ENCODE measurements around the gene CYP2E1. TPM values are rescaled to one million over a fixed set of nuclear protein-coding genes. Genes with fewer than 3 reads are reported as not detected.
"Not testable (repeated sequence)": the region's sequence is repeated elsewhere in the genome, so short reads cannot be mapped to it uniquely, and the experiment has no call there.

The CYP2E1 gene
- total RNA-seq: 0.69 TPM

DNA sequence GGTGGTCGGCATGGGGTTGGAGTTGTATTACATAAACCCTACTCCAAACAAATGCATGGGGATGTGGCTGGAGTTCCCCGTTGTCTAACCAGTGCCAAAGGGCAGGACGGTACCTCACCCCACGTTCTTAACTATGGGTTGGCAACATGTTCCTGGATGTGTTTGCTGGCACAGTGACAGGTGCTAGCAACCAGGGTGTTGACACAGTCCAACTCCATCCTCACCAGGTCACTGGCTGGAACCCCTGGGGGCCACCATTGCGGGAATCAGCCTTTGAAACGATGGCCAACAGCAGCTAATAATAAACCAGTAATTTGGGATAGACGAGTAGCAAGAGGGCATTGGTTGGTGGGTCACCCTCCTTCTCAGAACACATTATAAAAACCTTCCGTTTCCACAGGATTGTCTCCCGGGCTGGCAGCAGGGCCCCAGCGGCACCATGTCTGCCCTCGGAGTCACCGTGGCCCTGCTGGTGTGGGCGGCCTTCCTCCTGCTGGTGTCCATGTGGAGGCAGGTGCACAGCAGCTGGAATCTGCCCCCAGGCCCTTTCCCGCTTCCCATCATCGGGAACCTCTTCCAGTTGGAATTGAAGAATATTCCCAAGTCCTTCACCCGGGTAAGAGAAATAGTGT lies at the start of gene CYP2E1:
CYP2E1 (plus strand) TSS at position 407 of the 632 bp plus-strand sequence; CDS start at position 440, 33 bp downstream.
- no peak for DNase-seq

DNA sequence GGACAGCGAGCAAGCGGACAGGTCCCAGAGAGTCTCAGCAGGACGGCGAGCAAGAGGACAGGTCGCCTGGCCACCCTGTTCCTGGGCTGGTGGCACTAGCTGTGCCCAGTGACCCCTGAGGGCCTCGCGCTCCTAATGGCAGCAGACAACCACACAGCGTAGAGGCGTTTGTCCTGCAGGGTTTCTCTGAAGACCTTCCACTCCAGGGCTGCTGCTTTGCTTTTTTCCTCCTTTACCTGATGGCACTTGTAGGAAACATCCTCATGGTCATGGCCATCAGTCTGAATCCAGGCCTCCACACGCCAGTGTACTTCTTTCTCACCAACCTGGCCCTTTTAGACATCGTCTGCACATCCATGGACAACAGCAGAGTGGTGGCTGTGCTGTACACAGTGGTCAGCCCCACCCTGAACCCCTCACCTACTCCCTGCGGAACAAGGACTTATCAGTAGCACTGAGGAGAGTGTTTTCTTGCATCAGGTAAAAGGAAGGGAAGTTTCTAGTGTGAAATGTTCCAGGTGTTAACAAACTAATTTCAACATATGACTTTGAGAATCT lies 46.0 kb upstream of the CYP2E1 start:
- no peak for DNase-seq

DNA sequence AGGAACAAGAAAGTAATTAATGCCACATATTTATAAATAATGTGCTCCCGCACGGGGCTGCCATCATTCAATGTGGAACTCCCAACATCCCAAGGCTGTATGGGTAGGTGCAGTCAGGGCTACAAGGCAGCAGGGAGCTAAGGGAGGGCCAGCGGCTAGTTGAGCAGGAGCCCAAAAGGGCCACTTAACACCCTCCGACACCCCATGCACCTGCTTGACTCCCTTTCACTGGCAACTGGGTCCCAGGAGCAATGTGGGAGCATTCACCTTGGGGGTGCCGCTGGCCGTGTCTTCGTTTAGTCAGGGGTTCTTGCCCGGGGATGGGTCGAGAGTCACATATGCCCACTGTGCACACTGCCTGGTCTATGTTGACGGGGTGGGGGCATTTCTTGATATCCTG lies 45.5 kb upstream of the CYP2E1 start:
- no peak for DNase-seq

DNA sequence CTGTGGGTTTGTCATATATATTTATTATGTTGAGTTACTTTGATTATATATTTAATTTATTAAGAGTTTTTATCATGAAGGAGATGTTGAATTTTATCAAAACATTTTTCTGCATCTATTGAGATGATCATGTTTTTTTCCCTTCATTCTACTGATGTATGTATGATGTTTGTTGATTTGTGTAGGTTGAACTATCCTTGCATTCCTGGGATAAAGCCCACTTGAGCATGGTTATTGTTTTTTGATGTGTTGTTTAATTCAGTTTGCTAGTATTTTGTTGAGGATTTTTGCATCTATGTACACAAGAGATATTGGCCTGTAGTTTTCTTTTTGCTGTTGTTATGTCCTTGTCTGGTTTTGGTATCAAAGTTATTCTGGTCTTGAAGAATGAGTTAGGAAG lies 42.3 kb upstream of the CYP2E1 start:
- DNase-seq: no peak

DNA sequence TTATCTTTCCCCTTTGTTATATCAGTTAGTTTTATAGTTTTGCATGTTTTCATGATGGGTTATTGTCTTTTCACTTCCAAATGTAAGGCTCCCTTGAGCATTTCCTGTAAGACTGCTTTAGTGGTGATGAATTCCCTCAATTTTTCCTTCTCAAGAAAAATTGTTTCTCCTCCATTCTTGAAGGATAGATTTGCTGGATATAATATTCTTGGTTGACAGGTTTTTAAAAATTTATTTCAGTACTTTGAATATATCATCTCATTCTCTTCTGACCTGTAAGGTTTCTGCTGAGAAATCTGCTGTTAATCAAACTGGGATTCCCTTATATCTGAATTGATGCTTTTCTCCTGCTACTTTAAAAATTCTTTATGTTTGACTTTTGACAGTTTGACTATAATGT lies 40.1 kb upstream of the CYP2E1 start:
- no peak for DNase-seq

DNA sequence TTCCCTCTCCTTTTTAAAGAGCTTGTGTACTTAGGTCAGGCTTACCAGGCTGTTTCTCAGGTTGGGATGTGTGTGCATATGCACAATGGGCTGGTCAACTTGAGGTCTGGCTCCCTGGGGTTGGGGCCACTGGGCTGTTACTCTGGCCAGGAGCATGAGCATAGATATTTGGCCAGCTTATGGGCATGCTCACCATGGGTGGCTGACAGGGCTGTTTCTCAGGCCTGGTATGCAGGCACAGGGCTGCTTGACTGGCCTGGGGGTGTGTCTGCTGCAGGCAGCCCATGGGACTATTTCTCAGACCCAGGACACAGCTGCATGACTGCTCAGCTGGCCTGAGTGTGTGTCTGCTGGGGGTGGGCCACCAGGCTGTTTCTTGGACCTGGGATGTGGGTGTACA lies 38.8 kb upstream of the CYP2E1 start:
- no peak for DNase-seq

DNA sequence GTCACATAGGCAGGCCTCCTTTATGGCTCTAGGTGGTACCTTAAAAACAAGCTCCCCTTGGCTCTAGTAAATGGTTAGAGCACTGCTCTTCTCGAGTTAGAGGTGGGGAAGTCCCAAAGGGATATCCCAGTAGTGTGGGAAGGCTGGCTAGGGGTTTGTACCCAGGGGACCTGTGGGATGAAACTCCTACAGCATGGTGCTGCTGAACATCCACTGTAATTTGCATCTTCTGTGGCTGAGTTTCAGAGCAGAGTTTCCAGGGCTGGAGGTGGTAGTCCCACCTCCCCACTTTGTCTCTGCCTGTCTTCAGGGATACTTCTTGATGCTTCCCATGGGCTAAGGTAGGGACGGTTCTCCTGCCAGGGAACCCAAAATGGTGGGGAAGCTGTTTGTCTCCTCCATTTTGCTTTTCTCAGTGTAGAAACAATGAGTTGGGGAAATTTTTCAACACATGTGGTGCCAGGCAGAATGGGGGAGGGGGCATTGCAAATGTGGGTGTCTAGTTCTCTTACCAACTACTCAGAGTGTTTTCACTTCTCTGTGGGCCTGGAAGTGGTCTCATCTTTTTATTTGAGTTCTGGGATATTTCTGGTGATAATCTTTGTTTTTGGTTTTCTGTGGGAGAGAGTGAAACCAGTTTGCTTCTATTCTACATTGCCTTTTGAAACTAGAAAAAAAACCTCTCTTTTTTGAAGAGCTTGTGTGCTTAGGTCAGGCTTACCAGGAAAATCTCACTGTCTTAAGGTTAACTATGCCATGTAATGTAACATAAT lies 37.2 kb upstream of the CYP2E1 start:
- no peak for DNase-seq

DNA sequence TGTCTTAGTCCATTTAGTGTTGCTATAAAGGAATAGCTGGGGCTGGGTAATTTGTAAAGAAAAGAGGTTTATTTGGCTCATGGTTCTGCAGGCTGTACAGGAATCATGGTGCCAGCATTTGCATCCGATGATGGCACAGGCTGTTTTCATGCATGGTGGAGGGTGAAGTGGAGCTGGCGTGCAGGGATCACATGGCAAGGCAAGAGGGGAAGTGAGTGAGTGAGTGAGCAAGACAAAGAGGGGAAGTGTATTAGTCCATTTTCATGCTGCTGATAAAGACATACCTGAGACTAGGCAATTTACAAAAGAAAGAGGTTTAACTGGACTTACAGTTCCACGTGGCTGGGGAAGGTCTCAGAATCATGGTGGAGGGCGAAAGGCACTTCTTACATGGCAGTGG lies 33.6 kb upstream of the CYP2E1 start:
- not testable (repeated sequence) for DNase-seq

DNA sequence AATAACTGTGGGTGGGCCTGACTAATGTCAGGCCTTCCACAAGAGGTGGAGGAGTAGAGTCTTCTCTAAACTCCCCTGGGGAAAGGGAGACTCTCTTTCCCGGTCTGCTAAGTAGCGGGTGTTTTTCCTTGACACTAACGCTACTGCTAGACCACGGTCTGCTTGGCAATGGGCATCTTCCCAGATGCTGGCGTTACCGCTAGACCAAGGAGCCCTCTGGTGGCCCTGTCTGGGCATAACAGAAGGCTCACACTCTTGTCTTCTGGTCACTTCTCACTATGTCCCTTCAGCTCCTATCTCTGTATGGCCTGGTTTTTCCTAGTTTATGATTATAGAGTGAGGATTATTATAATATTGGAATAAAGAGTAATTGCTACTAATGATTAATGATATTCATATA lies 29.8 kb upstream of the CYP2E1 start:
- not testable (repeated sequence) for DNase-seq

DNA sequence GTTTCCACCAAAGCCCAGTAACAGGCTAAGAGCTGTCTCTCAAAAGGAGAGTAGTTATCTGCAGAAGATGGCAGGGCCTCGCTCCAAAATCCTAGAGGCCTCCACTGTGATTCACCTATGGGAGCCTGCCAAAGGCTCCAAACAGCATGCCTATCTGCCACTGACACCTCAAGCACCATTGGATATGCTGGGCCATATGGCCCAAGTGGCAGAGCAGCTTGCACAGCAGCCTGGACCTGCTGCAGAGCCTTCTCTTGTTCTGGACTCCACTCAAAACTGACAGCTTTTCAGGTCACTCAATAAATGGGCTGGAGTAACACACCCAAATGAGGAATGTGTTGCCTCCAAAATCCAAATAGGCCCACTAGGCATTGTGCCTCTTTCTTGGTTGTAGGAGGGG lies 28.0 kb upstream of the CYP2E1 start:
- not testable (repeated sequence) for DNase-seq

DNA sequence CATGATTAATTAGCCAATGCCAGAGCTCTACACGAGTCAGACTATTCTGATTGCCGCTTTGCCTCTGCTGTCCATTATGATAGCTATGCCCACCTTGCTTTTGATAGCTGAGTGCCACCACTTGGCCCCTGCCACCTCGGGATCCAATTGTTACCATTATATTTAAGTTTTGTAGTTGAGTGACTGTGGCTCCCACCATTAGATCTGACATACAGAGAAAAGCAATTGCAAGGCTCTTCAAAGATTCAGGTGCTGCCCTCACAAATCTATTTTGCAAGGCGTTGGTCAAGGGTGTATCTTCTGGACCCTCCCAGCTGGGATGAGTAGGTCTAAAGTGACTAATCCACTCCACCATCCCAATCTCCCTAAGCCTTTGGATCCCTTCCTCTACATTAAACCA lies 26.3 kb upstream of the CYP2E1 start:
- DNase-seq: not testable (repeated sequence)

DNA sequence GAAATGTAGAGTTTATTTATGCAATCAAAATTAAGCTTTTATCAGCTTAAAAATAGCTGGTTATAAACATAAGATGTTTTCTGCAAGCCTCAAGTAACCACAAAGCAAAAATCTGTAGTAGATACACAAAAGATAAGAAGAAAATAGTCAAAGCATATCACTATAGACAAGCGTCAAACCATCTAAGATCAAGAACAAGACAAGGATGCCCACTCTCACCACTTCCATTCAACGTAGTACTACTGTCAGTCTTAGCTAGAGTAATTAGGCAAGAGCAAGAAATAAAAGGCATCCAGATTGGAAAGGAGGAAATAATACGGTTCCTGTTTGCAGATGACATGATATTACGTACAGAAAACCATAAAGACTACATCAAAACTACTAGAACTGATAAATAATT lies 17.5 kb upstream of the CYP2E1 start:
- DNase-seq: no peak

DNA sequence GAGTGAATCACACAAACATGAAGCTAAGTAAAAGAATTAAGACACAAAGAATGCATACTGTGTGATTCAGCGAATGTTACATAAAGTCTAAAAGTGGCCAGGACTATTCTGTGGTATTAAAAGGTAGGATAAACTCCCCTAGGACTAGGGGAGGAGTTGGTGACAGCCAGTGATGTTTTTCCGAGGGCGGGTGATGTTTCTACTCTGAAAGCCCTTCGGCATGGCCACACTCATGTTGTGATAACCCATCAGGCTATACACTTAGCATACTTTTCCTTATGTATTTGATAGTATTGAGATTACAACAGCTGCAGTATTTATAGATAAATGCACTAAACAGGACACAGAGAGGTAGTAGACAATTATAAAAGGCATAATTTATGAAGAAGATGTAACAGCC lies 15.8 kb upstream of the CYP2E1 start:
- no peak for DNase-seq

DNA sequence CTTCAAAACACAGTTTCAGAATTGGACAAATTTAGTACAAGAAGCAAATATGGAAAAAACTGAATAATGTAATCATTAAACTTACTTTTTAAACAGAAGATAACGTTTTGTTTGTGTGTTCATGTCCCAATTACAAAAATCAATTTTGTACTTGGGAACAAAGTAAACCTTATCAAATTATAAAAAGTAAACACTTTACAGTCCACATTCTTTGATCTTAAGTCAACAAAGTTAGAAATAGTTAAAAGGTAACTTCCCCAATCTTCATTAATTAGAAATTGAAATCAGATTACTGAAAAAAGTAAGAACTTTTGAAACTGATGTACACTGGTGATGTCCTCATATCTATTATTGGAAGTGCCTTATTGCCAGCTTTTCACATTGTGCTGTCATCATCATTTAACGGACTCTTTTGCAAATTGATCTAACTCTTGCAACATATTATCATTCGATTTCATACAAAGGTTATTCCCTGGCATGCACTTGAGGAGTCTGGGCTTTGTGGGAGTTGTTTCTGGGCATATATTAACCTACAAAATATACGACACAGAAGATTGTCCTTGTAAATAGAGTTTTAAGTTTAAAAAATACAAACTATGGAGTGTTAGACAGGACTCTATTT lies 15.1 kb upstream of the CYP2E1 start:
- DNase-seq: no peak

DNA sequence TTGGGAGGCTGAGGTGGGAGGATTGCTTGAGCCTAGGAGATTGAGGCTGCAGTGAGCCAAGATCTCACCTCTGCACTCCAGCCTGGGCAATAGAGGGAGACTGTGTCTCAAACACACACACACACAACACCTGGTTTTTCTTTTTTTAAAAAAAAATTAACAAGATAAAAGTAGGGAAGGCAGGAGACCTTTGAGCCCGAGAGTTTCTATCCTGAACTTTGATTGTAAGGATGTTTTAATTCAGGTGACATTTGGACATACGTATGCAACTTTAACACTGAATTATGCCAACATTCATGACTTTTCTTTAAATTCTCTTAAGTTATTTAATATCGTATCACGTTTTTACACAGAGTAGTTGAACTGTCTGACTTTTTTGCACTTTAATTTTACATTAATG lies 11.7 kb upstream of the CYP2E1 start:
- DNase-seq: no peak

DNA sequence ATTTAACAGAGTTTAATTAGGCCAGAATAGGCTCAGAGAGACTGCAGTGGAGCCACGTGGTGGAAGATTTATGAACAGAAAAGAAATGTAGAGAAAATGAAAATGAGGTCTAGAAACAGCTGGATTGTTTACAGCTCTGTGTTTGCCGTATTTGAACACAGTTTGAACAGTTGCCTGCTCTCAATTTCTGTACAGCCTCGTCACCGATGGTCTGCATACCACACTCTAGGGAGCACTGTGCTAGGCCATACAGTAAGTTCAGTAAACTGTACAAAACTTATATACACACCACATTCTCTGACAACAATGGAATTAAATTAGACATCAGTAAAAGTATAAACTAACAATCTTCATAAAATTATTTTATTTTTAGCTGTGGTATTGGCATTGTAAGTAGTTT lies 11.1 kb upstream of the CYP2E1 start:
- no peak for DNase-seq

DNA sequence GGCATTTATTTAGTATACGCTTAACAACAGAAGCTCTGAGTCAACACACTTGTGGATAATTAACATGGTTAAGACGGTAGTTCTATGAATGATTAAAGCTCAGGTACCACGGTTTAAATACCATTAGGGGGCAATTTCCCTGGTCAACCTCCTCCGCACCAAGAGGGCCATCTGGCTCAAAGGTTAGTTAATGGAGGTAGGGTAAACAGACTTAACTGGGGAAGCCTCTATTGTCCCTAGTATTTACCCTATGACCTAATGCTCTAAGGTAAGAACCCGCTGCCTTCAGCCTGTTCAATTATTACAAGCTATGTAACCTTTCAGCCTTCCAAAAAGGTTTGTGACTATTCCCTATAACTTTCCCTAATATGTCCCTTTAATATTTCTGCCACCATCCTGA lies 8.6 kb upstream of the CYP2E1 start:
- not testable (repeated sequence) for DNase-seq

DNA sequence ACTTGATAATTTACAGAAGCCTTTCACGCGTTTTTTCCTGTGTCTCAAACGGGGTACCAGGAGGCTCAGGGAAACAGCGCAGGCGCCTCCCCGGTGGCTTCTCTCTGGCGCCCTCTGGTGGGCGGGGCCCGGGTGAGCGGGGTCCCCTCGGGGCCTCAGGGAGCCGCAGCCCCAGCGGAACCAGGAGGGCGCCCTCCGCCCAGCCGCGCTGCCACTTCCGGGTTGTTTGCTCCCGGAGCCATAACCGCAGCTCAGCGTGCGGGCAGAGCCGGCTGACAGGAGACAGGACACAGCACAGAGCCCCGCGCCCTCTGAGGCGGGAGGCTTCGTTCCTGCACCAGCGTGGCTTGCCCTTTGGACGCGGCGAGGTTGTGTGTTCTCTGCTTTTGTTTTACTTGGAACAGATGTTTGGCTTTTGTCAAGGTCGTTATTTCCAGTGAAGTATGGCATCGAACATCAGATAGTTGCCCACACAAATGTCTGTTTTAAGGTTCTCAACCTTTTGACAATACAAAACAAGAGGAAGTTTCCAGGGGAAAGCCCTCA lies 6.9 kb upstream of the CYP2E1 start:
- no peak for DNase-seq

DNA sequence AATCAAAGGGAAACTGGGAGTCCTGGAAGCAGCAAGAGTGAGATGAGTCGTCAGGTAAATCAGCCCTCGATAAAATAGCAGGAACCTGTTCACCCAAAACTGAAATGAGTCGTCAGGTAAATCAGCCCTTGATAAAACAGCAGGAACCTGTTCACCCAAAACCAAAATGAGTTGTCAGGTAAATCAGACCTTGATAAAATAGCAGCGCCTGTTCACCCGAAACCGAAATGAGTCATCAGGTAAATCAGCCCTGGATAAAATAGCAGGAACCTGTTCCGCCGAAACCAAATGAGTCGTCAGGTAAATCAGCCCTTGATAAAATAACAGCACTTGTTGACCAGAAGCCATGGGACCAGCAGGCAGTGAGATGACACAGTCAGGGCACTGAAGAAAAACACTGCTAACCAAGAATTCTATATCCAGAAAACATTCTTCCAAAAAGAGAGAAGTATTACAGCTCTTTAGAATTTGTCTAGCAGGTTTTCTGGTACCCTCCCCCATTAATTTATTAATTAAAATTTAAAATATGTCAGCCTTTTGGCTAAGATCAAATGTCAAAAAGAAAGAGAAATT lies 3.4 kb upstream of the CYP2E1 start:
- no peak for DNase-seq

DNA sequence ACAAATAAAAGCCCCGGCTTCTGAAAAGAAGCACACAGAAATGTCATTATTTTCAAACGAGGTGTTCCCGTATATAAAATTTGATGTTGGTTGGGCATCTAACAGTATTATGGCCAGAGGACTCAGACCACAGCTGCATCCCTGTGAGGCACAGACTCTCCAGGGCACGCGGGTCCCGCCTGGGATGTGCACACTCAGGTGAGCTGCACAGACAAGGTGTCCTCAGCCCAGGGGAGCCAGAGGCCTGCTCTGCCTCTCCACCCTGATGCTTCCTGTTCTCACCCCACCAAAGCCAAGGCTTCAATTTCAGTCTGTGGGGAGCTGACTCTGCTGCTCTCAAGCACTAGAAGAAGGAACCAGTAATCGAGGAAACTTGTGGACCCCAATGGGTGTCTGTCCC lies 1.7 kb upstream of the CYP2E1 start:
- DNase-seq: no peak

DNA sequence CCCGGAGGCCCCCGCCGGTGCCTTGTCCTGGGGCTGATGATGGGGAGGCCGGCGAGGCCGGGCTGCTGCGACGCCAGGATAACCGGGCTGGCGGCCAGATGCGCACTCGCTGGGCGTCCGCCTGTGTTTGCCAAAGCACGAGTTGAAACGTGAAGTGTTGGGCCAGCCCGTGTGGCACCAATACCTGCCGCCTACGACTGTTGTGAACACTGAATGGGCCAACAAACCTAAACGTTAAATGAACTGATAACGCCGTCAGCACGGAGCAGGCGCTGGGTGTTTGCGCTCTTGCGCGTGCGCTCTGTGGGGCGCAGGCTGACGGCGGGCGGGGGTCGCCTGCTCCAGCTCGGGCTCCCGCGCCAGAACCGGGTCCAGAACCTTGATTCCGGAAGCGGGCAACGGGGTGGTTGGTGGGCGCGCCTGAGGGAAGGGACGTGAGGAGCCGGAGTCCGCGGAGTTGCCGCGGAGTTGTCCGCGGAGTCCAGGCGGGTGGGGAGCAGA lies 658 bp downstream of the CYP2E1 start:
- DNase-seq: no peak

DNA sequence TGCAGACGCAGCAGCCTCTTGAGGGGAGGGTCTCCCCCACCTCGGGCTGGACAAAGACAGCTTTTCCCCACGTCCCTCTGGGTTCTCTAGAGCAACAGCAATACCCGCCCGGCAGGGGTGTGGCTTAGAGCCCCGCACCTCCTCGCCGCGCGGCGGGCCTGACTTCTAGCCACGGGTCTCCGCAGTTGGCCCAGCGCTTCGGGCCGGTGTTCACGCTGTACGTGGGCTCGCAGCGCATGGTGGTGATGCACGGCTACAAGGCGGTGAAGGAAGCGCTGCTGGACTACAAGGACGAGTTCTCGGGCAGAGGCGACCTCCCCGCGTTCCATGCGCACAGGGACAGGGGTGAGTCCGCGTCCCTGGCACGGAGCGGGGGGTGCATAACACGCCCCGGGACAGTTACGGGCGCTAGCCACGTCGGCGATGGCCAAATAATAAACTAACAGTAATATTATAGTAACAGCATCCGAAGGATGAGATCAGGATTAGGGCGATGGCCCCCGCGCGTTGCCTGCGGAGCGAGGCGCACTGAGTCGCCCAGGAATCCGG lies 1.2 kb downstream of the CYP2E1 start:
- no peak for DNase-seq
